ENCODE data around the gene ECEL1.
"Not testable (repeated sequence)": the region's sequence is repeated elsewhere in the genome, so short reads cannot be mapped to it uniquely, and the experiment has no call there.

The ECEL1 gene

GRCh38 chr2:232487385-232488096 is at the start of gene ECEL1:
Gene ECEL1 (minus strand): TSS chr2:232487834. CDS start chr2:232486653, 1,181 bp downstream.
- no peak for DNase-seq

- no peak for DNase-seq
Measured at GRCh38 chr2:232537079-232537478, 49.4 kb upstream of the ECEL1 start.

- DNase-seq, result no peak
Measured at GRCh38 chr2:232535761-232536530, 48.3 kb upstream of the ECEL1 start.

GRCh38 chr2:232534940-232535651 is 47.5 kb upstream of the ECEL1 start:
- DNase-seq, result no peak

- DNase-seq, result no peak
Measured at GRCh38 chr2:232533944-232534710, 46.5 kb upstream of the ECEL1 start.

GRCh38 chr2:232532821-232533220 is 45.2 kb upstream of the ECEL1 start:
- DNase-seq, result not testable (repeated sequence)

DNA sequence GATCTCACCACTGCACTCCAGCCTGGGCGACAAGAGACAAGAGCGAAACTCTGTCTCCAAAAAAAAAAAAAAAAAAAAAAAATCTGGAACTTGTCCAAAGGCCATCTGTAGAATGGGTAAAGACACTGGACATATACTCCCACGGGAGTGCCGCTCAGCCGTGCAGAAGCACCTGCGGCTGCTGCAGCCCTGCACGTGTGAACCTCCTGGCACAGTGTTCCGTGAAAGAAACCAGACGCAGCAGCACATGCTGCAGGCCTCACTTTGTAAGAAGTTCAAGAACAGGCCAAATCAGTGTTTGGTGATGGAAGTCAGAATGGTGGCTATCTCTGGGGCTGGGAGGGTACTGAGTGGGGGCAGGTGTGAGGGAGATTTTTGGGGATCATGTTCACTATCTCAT is 44.8 kb upstream of the ECEL1 start:
- DNase-seq, result no peak

DNA sequence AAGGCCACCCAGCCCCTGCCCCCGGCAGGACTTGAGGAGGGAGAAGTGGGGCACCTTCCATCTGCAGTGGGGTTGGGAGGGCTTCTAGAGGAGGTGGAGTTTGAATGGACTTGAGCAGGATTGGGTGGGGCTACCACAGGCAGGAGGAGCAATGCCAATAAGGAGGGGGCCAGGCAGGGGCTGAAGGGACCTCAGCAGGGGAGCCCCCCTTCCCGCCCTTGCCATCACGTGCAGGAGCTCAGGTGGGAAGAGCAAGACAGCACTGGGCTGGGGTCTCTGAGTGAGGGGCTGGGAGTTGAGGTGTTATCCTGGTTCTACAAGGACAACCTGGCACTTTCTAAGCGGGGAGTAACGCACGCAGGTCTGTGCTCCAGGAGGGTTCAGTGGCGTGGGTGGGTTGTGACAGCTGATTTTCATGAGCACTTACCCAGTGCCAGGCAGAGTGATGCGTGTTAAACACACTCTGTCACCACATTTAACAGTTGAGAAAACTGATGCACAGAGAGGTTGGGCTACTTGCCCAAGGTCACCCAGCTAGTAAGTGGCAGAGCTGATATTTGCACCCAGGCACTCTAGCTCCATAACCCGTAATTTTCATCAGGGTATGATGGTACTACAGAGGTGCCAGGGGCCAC is 43.1 kb upstream of the ECEL1 start:
- DNase-seq, result no peak

DNA sequence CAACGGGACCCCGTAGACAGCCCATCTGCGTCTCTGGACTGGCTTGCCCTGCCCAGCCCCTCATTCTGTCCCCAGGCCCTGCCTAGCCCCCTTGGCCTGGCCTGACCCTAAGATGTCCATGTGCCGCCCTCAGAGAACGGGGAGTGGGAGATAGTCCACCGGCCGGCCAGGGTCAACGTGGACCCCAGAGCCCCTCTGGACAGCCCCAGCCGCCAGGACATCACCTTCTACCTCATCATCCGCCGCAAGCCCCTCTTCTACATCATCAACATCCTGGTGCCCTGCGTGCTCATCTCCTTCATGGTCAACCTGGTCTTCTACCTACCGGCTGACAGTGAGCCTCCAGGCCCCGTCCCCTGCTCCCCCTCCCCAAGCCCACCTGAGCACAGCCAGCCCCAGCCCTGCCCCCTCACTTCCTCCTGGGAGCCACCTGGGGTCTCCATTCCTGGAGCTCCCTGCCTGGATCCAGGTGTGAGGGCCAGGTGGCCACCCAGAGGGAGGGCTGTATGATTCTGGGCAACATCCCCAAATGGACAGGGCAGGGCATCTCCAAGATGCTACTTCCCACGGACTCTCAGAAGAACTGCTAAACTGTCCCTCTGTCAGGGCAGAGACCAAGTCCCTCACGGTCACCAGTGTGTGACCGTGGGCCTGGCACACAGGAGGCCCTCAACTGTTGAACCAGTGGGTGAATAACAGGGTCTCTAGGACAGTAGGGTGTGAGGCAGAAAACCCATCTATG is 42.3 kb upstream of the ECEL1 start:
- no peak for DNase-seq

- DNase-seq, result no peak
Measured at GRCh38 chr2:232528746-232529460, 41.3 kb upstream of the ECEL1 start.

DNA sequence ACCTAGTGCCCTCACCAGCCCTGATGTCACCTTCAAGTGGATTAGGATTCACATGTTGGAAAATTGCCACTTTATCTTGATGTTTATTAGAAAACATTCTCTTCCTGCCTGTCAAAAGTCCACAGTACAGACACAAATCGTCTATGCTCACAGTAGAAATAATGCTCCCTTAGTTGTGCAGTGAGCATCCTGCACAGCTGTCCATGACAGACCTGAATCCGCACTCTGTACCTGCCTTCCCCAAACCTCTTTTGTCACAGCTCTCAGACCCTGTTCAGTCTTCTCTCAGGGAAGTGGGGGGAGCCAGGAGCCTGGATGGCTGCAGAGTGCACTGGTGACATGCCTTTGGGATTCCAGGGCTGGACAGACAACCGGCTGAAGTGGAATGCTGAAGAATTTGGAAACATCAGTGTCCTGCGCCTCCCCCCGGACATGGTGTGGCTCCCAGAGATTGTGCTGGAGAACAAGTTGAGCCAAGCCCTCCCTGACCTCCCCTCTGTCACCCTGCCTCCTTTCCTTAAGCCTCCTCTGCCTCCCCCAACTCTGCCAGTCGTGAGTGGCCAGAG is 40.4 kb upstream of the ECEL1 start:
- DNase-seq, result no peak

DNA sequence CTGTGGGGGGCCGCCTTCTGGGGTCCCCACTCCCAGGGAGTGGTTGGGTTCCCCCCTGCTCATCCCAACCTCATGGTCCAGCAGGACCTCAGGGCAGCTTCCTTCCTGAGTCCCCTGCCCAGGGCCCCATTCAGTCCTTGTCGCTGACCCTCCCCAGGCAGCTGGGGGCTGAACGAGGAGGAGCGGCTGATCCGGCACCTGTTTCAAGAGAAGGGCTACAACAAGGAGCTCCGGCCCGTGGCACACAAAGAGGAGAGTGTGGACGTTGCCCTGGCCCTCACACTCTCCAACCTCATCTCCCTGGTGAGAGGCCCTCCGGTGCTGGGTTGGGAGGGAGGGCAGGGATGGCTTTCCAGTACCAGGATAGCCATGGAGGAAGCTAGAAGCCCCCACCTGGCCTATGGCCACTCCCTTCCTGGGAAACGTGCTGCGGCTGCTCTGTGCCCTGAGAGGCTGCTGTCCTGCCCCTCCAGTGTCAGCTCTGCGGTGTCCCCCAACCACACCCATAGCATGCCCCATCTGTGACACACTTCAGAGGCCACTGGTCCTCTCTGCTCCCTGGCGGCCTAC is 38.8 kb upstream of the ECEL1 start:
- no peak for DNase-seq

DNA sequence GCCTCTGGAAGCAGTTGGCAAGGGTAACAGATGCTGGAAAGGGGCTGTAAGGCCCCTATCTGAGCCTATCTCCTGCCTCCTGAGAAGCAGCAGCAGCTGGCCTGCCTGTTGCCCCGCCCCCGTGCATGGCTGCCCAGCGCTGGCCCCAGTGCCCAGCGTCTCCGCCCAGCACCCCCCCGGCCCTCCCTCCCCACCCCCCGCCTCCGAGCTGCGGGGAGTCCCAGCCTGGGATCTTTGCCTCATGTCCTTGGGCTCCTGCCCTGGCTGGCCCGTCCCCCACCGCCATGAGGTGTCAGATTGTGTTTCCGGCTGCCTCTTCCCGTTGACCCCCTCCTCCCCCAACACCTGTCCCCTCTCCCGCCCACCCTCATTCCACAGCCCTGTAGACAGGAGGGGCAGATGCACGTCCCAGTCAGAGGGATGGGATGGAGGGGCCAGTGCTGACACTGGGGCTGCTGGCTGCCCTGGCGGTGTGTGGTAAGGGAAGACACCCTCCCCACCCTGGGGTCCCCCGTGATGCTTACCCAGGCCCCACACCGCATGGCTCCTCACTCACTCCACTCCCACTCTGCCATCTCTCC is 38.2 kb upstream of the ECEL1 start, which contains the start of gene CHRND:
CHRND (plus strand) TSS at position 370 of the 581 bp plus-strand sequence; CDS start at position 426, 56 bp downstream.
- no peak for DNase-seq

DNA sequence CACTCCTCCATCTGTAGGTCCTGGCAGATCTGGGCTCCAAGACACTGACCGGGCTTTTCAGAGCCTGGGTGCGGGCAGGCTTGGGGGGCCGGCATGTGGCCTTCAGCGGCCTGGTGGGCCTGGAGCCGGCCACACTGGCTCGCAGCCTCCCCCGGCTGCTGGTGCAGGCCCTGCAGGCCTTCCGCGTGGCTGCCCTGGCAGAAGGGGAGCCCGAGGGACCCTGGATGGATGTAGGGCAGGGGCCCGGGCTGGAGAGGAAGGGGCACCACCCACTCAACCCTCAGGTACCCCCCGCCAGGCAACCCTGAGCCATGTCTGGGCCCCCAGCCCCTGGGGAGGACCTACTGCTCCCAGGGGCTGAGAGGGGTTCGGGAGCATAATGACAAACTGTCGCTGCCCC is 37.6 kb upstream of the ECEL1 start:
- DNase-seq, result no peak

DNA sequence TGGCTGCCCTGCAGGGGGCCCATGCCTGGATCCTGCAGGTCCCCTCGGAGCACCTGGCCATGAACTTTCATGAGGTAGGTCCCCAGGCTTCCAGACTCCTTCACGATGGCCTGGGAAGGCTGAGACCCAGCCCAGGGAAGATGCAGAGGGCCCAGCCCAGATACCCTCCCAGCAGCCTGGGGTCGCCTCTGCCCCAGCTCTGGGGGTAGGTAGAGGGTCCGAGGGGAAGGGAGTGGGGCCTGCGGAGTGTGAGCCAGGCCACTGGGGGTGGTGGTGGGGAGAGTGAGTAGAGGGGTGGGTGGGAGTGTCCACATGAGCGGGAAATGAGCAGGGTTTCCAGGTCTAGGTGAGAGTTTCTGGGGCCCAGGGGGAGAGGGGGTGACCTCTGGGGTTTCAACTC is 37.1 kb upstream of the ECEL1 start:
- DNase-seq, result no peak

DNA sequence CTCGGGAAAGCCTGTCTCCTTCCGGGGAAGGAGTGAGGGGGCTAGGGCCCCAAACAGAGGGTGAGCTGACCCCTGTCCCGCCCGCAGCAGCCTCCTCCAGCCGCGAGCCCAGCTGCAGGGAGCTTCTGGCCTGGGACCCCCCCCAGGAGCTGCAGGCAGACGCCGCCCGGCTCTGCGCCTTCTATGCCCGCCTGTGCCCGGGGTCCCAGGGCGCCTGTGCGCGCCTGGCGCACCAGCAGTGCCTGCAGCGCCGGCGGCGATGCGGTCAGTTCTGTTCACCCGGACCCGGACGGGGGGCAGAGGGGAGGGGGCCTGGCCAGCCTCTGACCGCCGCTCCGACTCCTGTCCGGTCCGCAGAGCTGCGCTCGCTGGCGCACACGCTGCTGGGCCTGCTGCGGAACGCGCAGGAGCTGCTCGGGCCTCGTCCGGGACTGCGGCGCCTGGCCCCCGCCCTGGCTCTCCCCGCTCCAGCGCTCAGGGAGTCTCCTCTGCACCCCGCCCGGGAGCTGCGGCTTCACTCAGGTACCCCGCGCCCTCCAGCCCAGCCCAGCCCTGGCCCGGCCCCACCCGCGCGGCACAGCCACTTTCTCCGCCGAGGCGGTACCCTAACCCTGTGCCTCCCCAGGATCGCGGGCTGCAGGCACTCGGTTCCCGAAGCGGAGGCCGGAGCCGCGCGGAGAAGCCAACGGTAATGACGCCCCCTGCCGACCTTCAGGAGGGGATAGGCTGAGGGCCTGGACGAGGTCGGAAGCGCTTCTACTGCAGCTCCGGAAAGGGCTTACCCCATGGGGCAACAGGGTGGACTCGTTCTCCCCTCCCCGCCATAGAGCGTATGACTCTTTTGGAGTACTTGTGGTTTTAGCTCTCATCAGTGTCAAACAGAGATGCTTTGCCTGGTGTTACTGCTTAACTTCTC is 36.3 kb upstream of the ECEL1 start:
- DNase-seq, result peak; percentile 15

- DNase-seq, result no peak
Measured at GRCh38 chr2:232523402-232523681, 35.7 kb upstream of the ECEL1 start.

- DNase-seq, result no peak
Measured at GRCh38 chr2:232522623-232523401, 35.2 kb upstream of the ECEL1 start.

All from CD4-positive, alpha-beta T cell treated with Interleukin-17A for 1 hour (primary cell).